ENCODE measurements around the gene NAGA.

NAGA gene

GRCh38 chr22:42010778-42011177, 59.8 kb downstream of the NAGA start:
- Histone ChIP-seq H3K4me1 (ENCODE audit: control insufficient read depth, low read length) (0 out of 2 replicates have a peak, but pooled peaks cover 2% of the 10 kb centered on the region), H3K27ac (ENCODE audit: low read depth, low read length) (no peak overlapping the region), H4K20me1 (ENCODE audit: control insufficient read depth, insufficient read depth, low read depth, low read length) (no peaks in the 10 kb centered on the region), H3K79me2 (ENCODE audit: control insufficient read depth, low read length) (no peaks in the 10 kb centered on the region), H3K9me2 (replicated peaks; ENCODE audit: control insufficient read depth, low read length) (no peaks in the 10 kb centered on the region), H3K9me3 (ENCODE audit: control insufficient read depth, insufficient read depth, low read length) (peaks cover 16% of the 10 kb centered on the region), H3K4me3 (ENCODE audit: low read length) (no peak overlapping the region), H3K27me3 (ENCODE audit: control insufficient read depth, low read length) (peaks cover 4% of the 10 kb centered on the region), H3K36me3 (ENCODE audit: control insufficient read depth, low read length) (no peaks in the 10 kb centered on the region), H3F3A (ENCODE audit: control insufficient read depth, insufficient read depth) (no peaks in the 10 kb centered on the region), H3K4me2 (ENCODE audit: low read length) (no peak overlapping the region)
- TF ChIP-seq EZH2phosphoT487 (IDR thresholded peaks at IDR 0.05; ENCODE audit: borderline replicate concordance, low read length) (no peak), CTCF (IDR thresholded peaks at IDR 0.05; ENCODE audit: low read depth, low read length, poor library complexity, severe bottlenecking) (no peak)

Measured in DOHH2 (cell line).